Activated gamma-delta T cell (primary cell): Measurements from ENCODE around the gene SPOCK1.
"Not testable (repeated sequence)": the region's sequence is repeated elsewhere in the genome, so short reads cannot be mapped to it uniquely, and the experiment has no call there.

Experiments
- DNase-seq: peaks from one replicate; lab custom pipeline; 2025; lab: John Stamatoyannopoulos, UW

The SPOCK1 gene

DNA sequence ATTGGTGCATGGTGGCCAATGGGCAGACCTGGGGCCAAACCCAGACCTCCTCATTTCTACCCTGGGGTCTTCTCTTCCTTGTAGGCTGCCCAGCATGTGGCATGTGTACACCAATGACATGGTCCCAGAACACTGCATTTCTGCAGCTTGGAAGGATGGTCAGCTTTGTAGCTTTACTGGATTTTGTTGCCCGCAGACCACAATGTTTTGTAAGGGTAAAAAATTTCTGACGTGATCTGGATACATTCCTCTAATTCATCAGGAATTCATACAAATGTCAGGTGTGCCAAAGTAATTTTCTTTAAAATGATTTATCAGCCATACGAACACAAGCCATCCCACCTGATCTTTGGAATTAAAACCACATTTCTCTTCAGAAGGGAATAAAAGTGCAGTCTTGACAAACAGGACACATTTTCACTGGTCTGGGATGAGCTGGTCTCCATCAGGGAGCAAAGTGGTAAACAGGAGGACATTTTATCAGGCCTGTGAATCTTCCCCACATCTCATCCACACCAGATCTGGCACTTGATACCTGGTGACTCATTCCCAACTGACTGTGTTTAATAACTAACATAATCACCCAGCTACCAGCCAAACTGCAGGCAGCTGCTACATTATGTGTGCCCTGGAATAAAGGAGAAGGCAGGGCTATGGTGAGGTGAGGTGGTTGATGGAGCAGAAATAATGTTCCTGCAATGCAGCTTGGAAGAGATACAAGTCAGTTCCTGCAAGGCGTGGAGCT lies 103.9 kb downstream of the SPOCK1 start:
- no peak for DNase-seq

DNA sequence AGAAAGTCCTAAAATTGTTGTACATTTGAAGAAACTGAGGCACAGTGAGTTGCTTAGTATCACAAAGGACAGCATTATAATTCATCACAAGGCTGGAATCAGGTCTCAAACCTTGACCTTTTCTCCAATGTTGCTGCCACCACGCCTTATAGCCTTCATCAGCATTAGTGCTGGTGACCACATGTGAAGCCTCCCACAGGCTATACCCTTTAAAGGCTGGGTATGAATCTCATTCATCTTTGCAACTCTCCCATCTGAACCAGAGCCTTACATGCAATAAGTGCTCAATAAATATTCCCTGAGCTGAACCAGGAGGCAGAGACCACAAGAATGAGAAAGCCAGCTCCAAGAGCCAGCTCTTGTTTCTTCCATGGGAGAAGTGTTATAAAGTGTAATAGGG lies 104.7 kb downstream of the SPOCK1 start:
- no peak for DNase-seq

DNA sequence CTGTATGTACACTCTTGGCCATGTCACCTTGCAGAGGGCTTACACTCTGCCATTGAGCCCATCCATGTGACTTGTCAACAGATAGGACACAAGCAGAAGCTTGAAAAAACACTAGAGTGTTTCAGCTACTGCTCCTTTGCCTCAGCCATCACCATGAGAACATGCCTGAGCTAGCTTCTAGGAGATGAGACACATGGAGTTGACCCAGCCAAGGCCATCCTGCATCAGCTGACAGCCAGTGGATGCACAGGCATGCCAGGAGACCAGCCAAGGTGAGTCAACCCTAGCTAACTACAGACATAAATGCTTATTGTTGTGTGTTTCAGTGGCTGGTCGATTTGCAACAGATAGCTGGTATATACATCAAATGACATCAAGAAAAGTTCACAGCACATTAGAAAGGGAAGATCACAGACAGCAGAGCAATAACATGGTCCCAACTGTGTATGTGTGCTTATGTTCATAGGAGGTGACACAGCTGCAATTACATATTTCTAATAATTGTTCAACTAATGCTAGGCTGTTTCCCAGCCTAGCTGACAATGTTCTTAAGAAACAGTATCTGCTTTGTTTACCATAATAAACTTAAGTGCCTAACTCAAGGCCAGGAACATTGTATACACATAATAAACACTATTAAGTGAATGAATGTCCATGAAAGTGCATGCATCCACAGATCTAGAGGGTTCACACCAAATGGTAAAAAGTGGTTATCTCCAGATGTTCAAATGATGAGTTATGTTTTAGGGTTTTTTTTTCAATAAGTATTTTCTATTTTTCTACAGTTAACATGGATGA lies 105.7 kb downstream of the SPOCK1 start:
- no peak for DNase-seq

DNA sequence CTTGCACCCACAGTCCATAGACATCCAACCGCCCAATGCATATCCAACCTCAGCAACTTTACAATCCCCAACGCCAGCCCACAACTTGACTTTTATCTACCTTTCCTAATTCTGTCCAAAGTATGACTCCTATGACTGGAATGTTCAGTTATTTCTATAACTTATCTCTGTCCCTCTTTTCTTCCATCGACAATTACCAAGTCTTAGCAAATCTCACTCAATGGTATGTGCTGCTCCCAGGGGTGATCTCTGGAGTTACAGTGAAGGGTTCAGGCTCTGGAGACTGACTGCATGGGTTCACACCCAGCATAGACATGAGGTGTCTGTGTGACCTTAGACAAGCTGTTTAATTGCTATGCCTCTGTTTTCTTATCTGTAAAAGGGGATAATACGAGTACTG lies 106.9 kb downstream of the SPOCK1 start:
- no peak for DNase-seq

DNA sequence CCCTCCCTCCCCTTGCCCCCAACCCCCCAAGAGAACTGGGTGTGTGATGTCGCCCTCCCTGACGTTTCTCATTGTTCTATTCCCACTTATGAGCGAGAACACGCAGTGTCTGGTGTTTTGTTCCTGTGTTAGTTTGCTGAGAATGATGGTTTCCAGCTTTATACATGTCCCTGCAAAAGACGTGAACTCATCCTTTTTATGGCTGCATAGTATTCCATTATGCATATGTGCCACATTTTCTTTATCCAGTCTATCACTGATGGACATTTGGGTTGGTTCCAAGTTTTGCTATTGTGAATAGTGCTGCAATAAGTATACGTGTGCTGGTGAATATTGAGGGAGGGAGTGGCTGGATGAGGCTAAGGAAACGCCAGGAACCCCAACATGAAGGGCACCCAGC lies 108.1 kb downstream of the SPOCK1 start:
- not testable (repeated sequence) for DNase-seq

DNA sequence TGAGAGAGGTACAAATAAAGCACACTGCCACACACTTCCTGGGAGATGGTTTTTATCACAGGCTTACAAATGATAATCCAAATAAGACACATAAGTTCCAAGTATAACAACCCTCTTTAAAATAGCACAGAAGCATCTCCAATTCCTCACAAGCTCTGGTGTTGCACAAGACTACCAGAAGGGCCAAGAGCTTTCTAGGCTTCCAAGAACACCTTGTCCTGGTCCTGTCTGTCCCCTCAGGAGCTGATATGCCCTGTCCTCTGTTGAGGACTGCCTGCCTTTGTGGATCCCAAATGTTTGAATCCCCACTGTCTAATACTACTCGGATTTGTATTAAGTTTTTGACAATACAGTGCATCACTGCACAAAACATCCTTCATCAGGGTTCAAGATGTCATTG lies 110.1 kb downstream of the SPOCK1 start:
- no peak for DNase-seq

DNA sequence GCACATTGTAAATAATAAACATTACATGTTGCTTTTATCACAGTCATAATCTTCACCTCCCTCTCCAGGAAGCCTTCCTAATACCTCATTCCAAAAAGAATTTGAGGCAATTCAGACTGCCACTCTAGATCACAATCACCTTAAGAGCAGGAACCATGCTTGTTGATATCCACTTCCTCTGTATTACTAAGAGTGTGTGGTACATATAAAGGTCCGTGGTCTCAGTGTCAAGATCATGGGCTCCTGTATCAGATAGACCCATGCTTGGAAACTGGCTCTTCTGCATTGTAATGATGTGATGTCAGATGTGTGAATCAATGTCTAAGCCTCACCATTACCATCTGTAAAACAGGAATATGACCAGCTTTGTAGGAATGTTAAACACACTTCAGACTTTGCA lies 114.1 kb downstream of the SPOCK1 start:
- no peak for DNase-seq

DNA sequence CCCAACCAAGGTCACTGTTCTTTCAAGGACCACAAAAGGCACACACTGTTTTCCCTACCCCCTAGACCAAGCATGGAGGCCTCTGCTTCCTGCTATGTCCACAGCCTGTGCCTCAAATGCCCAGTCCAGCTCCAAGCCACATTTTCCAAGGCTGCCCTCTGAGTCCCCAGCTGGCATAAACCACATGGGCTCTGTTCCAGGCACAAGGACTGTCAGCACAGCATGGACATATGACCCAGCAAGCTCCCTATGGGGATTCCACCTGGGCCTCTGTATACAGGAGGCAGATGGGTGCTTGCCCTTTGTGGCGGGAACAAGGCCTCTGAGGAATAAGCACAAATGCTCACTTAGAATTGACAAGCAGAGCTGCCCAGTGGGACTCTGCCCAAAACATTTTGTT lies 115.2 kb downstream of the SPOCK1 start:
- no peak for DNase-seq

DNA sequence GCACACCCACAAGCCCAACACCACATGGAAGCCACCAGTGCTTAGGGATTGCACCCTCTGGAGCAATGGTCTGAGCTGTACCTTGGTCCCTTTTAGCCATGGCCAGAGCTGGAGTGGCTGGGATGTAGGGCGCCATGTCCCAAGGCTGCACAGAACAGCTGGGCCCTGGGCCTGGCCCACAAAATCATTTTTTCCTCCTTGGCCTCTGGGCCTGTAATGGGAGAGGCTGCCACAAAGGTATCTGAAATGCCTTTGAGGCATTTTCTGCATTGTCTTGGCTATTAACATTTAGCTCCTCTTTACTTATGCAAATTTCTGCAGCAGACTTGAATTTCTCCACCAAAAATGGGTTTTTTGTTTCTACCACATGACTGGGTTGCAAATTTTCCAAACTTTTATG lies 117.6 kb downstream of the SPOCK1 start:
- DNase-seq: no peak

DNA sequence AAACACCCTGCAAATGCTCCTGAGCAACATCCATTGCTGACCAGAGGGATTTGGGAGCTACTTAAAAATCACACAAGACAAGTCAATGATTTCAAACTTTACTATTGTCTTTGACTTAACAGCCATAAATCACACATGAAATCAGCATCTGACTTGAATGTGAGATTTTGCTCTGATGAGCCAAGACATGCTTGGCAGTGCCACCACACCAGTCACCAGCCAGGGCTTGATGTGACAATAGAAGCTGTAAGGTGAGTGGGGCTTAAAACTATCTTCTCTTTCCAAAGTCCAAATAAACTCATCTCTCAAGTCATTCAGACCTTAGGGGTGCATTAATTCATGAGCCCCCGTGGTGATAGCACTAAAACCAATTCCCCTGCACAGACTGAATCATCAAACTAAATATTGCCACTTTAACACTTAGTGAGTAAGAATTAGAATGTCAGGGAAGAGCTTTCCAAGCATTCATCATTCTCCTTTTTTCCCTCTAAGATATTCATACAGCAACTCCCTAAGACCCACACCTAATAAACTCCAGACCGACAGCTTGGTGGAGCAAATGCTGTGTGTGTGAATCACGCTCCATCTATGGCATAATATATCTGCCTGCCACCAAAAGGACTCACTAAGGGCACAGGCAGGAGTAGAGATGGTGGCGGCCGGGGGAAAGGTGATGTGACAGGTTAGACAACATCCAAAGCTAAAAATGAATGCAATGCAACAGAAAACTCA lies 119.4 kb downstream of the SPOCK1 start:
- DNase-seq: no peak

DNA sequence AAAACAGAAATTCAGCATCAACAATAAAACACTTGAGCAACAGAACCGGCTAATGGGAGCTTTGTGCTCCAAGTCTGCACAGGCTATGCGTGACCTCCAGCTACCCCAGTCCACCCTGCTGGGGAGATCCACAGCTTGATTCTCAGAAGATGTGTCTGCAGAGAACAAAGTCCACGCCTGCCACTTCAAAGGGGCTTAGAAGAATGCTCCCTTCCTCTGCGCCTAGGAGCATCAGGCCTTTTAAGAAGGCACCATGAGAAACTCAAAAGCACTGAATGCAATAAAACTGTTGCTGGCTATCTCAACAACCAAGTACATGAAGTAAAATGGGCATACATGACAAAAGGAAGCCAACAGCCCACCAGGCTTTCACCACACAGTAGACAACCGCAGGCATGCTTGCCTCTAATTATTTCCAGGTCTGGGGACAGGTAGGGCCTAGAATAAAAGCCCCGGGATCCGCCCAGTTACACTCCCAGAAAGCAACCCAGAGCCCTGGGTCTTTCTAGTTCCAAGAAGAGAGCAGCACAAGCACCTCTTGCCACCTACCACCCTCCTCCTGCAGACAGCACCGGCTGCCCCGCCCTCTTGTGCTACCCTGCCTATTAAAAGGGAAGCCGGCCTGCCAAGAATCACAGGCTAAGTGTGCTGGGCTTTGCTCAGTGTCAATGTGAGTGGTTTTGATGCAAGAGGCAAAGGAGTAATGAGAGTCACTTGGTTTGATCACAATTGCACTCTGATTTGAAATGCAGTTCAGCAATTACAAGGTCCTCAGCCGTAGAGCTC lies 123.2 kb downstream of the SPOCK1 start:
- DNase-seq: no peak

DNA sequence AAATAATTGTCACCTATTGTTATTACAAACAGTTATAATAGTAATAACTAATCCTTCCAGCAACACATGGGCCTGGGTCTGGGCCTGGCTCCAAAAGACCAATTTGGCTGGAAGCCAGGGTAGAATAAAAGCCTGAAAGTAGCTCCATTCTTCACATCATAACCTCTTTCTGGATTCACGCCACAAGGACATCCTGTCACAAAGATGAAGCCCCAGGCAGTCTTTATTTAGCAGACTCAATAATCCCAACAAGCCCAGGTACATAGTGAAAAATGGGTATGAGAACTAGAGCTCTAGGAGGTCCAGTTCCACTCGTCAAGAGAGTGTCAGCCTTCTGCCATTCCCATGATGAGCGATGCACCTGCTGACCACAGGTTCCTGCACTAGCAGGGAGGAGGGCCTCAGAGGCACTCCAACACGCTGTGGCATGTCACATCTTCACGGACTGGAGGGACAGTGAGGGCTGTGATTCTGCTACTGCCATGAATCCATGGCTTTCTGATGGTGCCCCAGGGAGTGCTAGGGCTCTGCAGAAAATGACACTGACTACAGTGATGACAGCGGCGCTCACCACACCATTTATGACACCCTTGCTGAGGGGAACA lies 124.9 kb downstream of the SPOCK1 start:
- no peak for DNase-seq

DNA sequence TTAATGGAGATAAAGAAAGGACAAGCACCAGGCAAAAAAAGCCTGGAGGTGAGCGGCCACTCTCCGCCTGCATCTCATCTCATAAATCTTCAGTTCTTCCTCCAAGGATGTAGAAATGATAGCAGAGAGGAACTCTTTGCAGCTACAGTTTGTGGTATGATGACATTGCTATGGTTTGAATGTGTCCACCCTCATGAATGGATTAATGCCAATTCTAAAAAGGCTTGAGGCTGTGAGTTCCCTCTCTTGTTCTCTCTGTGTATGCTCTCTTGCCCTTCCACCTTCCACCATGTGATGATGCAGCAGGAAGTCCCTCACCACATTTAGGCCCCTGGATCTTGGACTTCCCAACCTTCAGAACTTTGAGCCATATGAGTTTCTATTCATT lies 126.4 kb downstream of the SPOCK1 start:
- DNase-seq: no peak

DNA sequence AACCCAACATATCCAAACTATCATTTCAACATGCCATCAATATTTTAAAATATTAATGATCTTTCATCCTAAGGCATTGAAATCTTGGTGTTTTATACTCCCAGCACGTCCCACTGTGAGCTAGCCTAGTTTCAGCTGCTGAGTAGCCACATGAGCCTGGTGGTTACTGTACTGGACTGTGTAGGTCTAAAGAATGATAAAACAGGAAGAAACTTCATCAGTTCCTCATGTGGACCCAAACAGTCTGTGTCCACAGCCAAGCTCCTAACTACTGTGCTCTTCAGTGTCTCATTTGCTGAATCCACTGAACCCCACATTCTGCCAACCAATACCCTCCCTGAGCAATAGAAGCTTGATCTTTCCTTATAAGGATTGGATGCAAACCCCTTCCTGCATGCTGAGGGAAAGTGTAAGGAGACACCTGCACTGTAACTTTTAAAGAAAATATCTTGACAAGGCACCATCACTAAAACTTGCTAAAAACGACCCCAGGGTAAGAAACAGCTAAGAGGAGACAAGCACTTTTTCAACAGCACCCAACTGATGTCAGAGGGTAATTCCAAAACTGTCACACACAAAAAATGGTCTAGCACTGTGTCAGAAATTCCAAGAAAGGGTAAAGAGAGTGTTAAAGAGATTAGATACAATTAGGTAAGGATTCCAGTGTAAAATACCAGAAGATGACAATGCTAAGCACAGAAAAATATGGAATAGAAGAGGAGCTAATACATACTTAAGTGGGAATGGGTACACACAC lies 126.9 kb downstream of the SPOCK1 start:
- no peak for DNase-seq

DNA sequence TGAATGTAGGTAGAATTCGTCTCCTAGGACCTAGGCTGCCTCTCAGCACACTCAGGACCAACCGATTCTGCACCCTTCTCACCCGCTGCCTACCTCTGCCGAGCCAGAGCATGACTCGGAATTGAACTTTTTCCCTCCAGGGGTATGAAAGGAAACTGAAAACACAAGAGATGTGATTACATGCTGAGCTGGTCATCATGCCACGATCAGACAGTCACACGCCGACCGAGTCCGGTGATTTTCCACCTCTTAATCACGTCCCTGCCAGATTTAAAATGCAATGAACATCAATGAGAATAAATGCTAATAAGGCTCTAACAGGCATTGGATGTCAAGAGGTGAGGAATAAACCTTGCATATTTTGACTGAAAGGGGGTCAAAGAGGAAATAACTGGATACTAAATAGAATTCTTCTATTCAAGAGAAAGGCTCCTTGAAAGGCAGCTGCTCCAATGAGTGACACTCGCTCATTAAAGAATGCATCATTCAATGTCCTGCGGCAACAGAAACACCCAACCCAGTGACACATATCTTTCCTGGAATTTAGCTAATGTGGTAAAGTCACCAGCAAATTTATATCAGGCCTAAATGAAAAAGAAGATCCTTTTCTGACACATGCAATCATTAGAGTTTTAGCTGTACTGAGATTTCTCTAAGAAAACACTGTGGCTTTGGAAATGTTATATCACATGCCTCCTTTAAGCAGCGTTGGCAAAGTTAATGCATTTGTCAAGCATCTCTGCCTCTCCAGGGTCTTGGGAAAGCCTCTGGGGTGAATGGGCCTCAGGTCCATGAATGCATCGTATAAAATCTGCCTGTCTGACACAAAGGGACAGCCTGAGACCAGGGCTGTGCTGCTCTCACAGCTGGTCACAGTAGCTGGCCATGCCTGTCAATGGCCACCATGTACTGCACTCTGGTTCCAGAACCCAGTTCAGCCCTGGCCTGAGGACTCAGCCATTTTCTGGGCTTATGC lies 128.7 kb downstream of the SPOCK1 start:
- no peak for DNase-seq

DNA sequence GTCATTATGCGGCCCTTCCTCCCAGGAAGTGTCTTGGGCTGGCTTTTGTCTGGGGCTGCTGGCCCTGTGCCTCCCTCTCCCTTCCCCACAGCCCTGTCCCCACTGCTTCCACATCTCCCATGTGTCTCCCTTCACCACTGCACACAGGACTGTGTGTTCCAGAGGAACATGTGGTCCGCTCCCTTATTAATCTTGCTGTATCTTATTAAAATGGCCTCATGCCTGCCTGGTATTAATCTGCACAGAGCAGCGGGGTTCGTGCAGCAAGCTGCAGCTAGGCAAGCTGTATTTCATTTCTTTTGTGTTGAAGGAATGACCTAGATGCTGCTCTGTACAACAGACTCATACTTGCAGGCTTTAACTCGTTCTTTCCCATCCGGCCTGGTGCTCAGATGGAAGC lies 130.5 kb downstream of the SPOCK1 start:
- DNase-seq: no peak

DNA sequence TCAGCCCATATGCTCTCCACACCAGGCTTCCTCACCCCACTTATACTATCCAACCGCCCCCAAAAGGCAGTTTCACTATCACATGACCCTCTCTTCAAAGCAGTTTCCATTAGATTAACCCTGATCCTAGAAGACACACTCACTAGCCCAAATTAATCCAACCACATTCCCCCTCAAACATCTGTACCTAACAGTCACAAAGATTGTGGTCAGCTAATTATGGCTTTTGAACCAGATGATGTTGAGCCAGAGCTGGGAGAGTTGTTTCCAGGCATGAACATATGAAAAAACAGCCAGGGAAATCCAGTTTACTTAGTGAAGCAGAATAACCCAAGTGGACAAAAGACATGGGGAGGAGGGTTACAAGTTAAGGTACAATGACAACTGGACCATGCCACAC lies 131.2 kb downstream of the SPOCK1 start:
- DNase-seq: no peak

DNA sequence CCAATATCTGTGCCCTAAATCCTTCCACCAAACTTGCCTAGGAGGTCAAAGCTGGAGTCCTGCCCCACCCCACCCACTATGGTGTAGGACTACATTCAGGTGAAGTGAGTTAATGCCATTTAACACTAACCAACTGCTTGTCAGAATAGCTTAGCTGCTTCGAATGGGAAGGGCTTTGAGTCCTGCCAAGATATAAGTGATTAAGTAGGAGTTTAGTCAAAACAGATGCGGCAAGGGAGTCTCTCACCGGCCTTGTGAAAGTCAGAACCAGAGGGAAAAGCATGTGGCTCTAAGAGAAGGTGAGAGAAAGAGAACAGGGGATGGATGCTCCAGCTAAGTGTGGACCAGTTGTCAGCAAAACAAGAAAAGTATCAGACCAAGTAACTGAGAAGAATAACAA lies 132.6 kb downstream of the SPOCK1 start:
- DNase-seq: no peak

DNA sequence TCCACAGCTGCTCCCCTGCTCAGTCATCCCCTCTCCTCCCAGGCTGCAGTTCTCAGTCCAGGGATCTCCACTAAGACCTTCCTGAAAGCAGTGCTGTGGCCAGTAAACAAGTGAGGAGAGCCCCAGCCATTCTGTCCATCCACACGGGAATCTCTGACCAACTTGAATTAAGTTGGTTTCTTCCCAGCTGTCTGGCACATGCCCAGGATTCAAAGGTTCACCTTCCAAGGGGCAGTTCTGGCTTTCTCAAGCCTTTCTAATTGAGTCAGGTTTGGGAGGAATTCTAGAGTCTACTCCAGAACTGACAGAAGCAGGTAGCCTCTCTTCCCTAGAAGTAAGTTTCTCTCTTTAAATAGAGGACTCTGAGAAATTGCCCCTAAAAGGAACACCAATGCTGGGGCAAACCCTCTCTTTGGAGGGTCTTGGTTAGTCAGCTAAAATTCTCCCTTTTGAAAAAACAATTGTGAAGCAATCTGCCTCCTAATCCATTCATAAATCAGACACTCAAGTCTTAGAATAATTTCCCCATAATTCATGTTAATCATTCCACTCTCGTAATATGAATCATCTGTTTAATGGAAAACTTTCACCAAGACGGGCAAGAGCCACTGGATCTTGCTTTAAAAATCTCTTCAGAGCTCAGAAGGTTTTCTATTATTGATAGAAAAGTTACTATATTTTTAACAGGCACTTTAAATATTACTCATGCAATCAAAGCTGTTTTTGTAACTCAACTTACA lies 133.8 kb downstream of the SPOCK1 start:
- no peak for DNase-seq
